ENCODE measurements around the gene TAF4. TPM values are rescaled to one million over a fixed set of nuclear protein-coding genes. Genes with fewer than 3 reads are reported as not detected.

The TAF4 gene
- total and polyA plus RNA-seq, 2 of the 13 experiments (the other 11 are each of a cell fraction or from before 2014, with no cell fraction given): 5.9 to 12.0 TPM

DNA sequence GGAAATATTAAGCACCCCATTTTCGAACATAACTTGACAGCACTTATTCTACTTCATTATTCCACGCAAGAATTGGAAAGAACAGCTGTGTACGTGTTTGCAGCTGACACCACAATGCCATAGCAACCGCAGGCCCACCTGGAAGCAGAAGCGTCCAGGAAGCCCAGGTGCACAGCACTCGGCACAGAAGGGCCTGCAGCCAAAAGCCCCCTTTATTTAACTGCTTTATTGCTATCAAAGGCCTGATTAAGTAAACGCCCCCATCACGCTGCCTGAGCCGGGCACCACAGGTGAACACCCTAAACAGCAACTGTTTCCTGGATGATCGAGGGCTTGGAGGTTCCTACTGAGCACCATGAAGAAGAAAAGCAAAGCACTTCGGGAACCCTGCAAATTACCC, 6.3 kb downstream of the TAF4 start:
- DNase-seq (ENCODE audit: low spot score) (no peak), FAIRE-seq (no peak), ATAC-seq (no peak)
- 99% methylated on average over 11 of the region's 11 CpGs for WGBS (ENCODE audit: low lambda C conversion rate)
- intact Hi-C loops (cut with micrococcal nuclease; ENCODE audit: unreplicated experiment): no loop called here
- Histone ChIP-seq H3K27ac (ENCODE audit: extremely low read length, insufficient read depth, low read length) (no peak overlapping the region), H4K20me1 (ENCODE audit: insufficient read depth, low read length) (peaks cover 65% of the 10 kb centered on the region), H3K4me1 (ENCODE audit: insufficient read depth, low read length) (peaks cover 35% of the 10 kb centered on the region), H3K4me2 (ENCODE audit: low read depth, low read length) (no peak overlapping the region), H3K79me2 (ENCODE audit: insufficient read depth, low read length) (peaks cover 88% of the 10 kb centered on the region), H3K9ac (ENCODE audit: insufficient read depth, low read depth, low read length) (no peak overlapping the region), H3K9me3 (ENCODE audit: low read length) (no peaks in the 10 kb centered on the region), H2AFZ (ENCODE audit: low read length) (no peak overlapping the region), H3K27me3 (ENCODE audit: control insufficient read depth in 1 of 2, insufficient read depth in 2 of 2, low read length in 2 of 2) (no peaks in the 10 kb centered on the region), H3K36me3 (replicated peaks in 1 of 2; ENCODE audit: control insufficient read depth in 1 of 2, insufficient read depth in 2 of 2, low read length in 2 of 2) (peaks cover 10 to 50% of the 10 kb centered on the region in 2 experiments), H3K4me3 (replicated peaks in 1 of 3; ENCODE audit: insufficient read depth in 1 of 3, low read depth in 2 of 3, low read length in 3 of 3) (no peak overlapping the region)
- ChIA-PET POLR2A (no interaction called here), CTCF (ENCODE audit: low intra/inter-chr PET ratio, low total read pairs) (no interaction called here)
- BruUV-seq (replicated peaks): no TSS peak
- in situ Hi-C loops (cut with HindIII; ENCODE audit: extremely low pct_ligation_motif_present, low pct_unique_long_range_greater_than_20kb): no loop called here
- TF ChIP-seq SALL2 (CRISPR knock-in tag; IDR thresholded peaks at IDR 0.05): no peak
- no peak for TF ChIP-seq ZC3H4 (CRISPR knock-in tag; IDR thresholded peaks at IDR 0.05; ENCODE audit: borderline replicate concordance)
- TF ChIP-seq, protein P1, sequence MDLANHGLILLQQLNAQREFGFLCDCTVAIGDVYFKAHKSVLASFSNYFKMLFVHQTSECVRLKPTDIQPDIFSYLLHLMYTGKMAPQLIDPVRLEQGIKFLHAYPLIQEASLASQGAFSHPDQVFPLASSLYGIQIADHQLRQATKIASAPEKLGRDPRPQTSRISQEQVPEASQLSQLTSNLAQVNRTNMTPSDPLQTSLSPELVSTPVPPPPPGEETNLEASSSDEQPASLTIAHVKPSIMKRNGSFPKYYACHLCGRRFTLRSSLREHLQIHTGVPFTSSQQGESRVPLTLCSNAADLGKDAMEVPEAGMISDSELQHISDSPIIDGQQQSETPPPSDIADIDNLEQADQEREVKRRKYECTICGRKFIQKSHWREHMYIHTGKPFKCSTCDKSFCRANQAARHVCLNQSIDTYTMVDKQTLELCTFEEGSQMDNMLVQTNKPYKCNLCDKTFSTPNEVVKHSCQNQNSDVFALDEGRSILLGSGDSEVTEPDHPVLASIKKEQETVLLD (CRISPR knock-in tag; IDR thresholded peaks at IDR 0.05; ENCODE audit: low read depth): no peak
- no peak for TF ChIP-seq SKI (IDR thresholded peaks at IDR 0.05; ENCODE audit: partially characterized antibody)
- TF ChIP-seq FOXJ3 (CRISPR knock-in tag; IDR thresholded peaks at IDR 0.05; ENCODE audit: borderline replicate concordance): no peak
- TF ChIP-seq NR2F1 (CRISPR knock-in tag; IDR thresholded peaks at IDR 0.05): no peak
- TF ChIP-seq, protein P2, sequence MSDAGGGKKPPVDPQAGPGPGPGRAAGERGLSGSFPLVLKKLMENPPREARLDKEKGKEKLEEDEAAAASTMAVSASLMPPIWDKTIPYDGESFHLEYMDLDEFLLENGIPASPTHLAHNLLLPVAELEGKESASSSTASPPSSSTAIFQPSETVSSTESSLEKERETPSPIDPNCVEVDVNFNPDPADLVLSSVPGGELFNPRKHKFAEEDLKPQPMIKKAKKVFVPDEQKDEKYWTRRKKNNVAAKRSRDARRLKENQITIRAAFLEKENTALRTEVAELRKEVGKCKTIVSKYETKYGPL (CRISPR knock-in tag; IDR thresholded peaks at IDR 0.05): no peak
- no peak for TF ChIP-seq NFRKB (IDR thresholded peaks at IDR 0.05)
- no peak for TF ChIP-seq ZNF75D (CRISPR knock-in tag; IDR thresholded peaks at IDR 0.05; ENCODE audit: borderline replicate concordance)
- TF ChIP-seq, protein P3, sequence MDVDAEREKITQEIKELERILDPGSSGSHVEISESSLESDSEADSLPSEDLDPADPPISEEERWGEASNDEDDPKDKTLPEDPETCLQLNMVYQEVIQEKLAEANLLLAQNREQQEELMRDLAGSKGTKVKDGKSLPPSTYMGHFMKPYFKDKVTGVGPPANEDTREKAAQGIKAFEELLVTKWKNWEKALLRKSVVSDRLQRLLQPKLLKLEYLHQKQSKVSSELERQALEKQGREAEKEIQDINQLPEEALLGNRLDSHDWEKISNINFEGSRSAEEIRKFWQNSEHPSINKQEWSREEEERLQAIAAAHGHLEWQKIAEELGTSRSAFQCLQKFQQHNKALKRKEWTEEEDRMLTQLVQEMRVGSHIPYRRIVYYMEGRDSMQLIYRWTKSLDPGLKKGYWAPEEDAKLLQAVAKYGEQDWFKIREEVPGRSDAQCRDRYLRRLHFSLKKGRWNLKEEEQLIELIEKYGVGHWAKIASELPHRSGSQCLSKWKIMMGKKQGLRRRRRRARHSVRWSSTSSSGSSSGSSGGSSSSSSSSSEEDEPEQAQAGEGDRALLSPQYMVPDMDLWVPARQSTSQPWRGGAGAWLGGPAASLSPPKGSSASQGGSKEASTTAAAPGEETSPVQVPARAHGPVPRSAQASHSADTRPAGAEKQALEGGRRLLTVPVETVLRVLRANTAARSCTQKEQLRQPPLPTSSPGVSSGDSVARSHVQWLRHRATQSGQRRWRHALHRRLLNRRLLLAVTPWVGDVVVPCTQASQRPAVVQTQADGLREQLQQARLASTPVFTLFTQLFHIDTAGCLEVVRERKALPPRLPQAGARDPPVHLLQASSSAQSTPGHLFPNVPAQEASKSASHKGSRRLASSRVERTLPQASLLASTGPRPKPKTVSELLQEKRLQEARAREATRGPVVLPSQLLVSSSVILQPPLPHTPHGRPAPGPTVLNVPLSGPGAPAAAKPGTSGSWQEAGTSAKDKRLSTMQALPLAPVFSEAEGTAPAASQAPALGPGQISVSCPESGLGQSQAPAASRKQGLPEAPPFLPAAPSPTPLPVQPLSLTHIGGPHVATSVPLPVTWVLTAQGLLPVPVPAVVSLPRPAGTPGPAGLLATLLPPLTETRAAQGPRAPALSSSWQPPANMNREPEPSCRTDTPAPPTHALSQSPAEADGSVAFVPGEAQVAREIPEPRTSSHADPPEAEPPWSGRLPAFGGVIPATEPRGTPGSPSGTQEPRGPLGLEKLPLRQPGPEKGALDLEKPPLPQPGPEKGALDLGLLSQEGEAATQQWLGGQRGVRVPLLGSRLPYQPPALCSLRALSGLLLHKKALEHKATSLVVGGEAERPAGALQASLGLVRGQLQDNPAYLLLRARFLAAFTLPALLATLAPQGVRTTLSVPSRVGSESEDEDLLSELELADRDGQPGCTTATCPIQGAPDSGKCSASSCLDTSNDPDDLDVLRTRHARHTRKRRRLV (CRISPR knock-in tag; IDR thresholded peaks at IDR 0.05): no peak
- TF ChIP-seq ZNF546 (CRISPR knock-in tag; conservative IDR thresholded peaks at IDR 0.05): no peak
- no peak for TF ChIP-seq ZNF124 (CRISPR knock-in tag; IDR thresholded peaks at IDR 0.05)
- TF ChIP-seq ZKSCAN5 (CRISPR knock-in tag; IDR thresholded peaks at IDR 0.05): no peak
- TF ChIP-seq, protein P4, sequence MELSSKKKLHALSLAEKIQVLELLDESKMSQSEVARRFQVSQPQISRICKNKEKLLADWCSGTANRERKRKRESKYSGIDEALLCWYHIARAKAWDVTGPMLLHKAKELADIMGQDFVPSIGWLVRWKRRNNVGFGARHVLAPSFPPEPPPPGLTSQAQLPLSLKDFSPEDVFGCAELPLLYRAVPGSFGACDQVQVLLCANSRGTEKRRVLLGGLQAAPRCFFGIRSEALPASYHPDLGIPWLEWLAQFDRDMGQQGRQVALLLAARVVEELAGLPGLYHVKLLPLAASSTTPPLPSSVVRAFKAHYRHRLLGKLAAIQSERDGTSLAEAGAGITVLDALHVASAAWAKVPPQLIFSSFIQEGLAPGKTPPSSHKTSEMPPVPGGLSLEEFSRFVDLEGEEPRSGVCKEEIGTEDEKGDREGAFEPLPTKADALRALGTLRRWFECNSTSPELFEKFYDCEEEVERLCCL (CRISPR knock-in tag; IDR thresholded peaks at IDR 0.05; ENCODE audit: borderline replicate concordance): no peak
- no peak for TF ChIP-seq NR2C2 (CRISPR knock-in tag; IDR thresholded peaks at IDR 0.05; ENCODE audit: borderline replicate concordance)
- no peak for TF ChIP-seq POLR2A (IDR thresholded peaks at IDR 0.05; ENCODE audit: insufficient read depth in 1 of 2, low read depth in 2 of 2, low read length in 2 of 2)
- no peak for TF ChIP-seq DR1 (CRISPR knock-in tag; IDR thresholded peaks at IDR 0.05)

Data from HepG2 (cell line).